Subcutaneous abdominal adipose tissue (tissue), 5 donors: ENCODE data around the gene FKBP5.
"Not testable (repeated sequence)": the region's sequence is repeated elsewhere in the genome, so short reads cannot be mapped to it uniquely, and the experiment has no call there.

Source experiments
- H3K27ac ChIP-seq: one replicate; pipeline ENCODE4 v1.7.0; 2013; ENCODE audit warnings: low read depth, mild to moderate bottlenecking, inconsistent platforms, low read length, moderate library complexity
- H3K27me3 ChIP-seq, 5 donors: one replicate each; pipeline ENCODE4 v1.7.0; 2013; ENCODE audit warnings: low read length in 5 of 5, inconsistent platforms in 1 of 5; ENCODE audit not compliant: control insufficient read depth in 5 of 5, insufficient read depth in 4 of 5
- H3K36me3 ChIP-seq, 5 donors: one replicate each; pipeline ENCODE4 v1.7.0; 2013; ENCODE audit warnings: low read length in 5 of 5; ENCODE audit not compliant: control insufficient read depth in 5 of 5, insufficient read depth in 5 of 5
- H3K4me1 ChIP-seq, 5 donors: one replicate each; pipeline ENCODE4 v1.7.0; 2013; ENCODE audit warnings: low read length in 5 of 5, mild to moderate bottlenecking in 3 of 5, moderate library complexity in 1 of 5; ENCODE audit not compliant: control insufficient read depth in 5 of 5, insufficient read depth in 5 of 5
- H3K4me3 ChIP-seq, 5 donors: one replicate each; pipeline ENCODE4 v1.7.0; 2013; ENCODE audit warnings: low read length in 5 of 5, low read depth in 1 of 5
- H3K9ac ChIP-seq, 5 donors: one replicate each; pipeline ENCODE4 v1.7.0; 2013; ENCODE audit warnings: low read length in 5 of 5, mild to moderate bottlenecking in 4 of 5, moderate library complexity in 3 of 5
- H3K9me3 ChIP-seq, 5 donors: one replicate each; pipeline ENCODE4 v1.7.0; 2013; ENCODE audit warnings: low read length in 5 of 5; ENCODE audit not compliant: control insufficient read depth in 5 of 5
- donor health status: healthy.
- donor health status: healthy.
- donor health status: healthy.
- donor health status: healthy.
- donor health status: healthy.

The FKBP5 gene

DNA sequence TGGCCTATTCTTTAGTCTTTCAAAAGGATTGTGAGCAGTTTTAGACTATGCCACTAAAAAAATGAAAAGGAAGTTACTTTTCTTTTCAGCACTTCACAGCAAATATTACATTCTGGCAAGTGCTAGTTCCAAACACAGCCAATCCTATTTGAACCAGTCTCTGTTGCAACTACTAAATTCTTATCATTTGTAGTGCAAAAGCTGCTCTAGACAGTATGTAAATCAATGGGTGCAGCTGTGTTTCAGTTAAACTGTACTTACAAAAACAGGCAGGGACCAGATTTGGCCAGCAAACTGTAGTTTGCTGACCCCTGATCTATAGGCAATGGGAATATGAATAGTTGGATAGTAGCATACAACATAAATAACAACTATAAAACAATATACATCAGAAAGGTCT is 107.9 kb downstream of the FKBP5 start:
- Histone ChIP-seq H3K4me3 (no peak overlapping the region), H3K36me3 (peaks cover 11 to 38% (median 31%) of the 10 kb centered on the region in 5 donors), H3K27ac (no peak overlapping the region), H3K9ac (no peak overlapping the region), H3K4me1 (peaks cover 0 to 6% (median under 1%) of the 10 kb centered on the region in 5 donors), H3K27me3 (no peaks in the 10 kb centered on the region), H3K9me3 (no peaks in the 10 kb centered on the region)

- H3K36me3 ChIP-seq = peaks cover 21 to 60% (median 38%) of the 10 kb centered on the region in 5 donors
- no peak overlapping the region for H3K4me3 ChIP-seq
- H3K9ac ChIP-seq = no peak overlapping the region
- H3K4me1 ChIP-seq = peaks cover 0 to 8% (median 0%) of the 10 kb centered on the region in 5 donors
- H3K27ac ChIP-seq = no peak overlapping the region
- no peaks in the 10 kb centered on the region for H3K9me3 ChIP-seq
- no peaks in the 10 kb centered on the region for H3K27me3 ChIP-seq
These were observed 112.0 kb downstream of the FKBP5 start for GRCh38 chr6:35576682-35577081.

DNA sequence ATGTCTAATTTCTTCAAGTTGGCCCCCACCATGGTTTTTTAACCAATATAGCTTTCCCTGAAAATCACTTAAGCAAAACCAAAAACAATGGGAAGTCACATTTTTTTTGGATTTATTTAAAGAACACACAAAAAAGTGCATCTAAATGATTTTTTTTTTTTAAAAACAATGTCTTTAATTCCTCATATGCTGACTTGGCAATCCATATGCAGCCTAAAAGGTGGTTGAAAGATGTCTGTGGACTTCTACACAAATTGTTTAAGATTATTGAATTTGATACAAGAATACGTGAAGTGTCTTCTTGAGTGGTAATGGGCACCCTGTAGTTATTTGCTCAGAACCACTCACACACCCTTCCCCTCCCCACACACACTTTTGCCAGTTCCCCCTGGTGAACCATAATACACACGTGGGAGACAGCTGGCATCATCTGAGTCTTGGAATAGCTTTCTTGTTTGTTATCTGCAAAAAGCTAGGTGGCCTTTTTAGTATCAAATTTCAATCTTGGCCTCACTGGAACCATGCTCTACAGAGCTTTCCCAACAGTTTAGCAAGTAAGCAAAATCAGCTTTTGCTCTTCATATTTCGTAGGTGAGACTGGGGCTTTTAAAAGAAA is 115.1 kb downstream of the FKBP5 start:
- Histone ChIP-seq H3K27me3 (no peaks in the 10 kb centered on the region), H3K4me1 (peaks cover 0 to 7% (median 0%) of the 10 kb centered on the region in 5 donors), H3K9ac (no peak overlapping the region), H3K36me3 (peaks cover 17 to 51% (median 33%) of the 10 kb centered on the region in 5 donors), H3K4me3 (no peak overlapping the region), H3K27ac (no peak overlapping the region), H3K9me3 (no peaks in the 10 kb centered on the region)

DNA sequence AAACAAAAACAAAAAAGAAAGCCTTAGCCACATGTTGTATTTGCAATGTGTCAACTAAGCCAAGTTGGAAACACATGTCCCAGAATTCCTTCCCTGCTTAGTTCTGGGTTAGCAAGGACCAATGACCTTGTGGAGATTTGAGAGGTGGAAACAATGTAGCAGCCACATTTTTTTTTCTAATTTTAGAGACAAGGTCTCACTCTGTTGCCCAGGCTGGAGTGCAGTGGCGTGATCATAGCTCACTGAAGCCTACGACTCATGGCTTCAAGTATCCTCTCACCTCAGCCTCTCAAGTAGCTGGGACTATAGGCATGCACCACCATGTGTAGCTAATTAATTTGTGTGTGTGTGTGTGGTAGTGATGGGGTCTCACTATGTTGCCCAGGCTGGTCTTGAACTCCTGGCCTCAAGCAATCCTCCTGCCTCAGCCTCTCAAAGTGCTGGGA is 117.8 kb downstream of the FKBP5 start:
- H3K36me3 ChIP-seq = peaks cover 12 to 33% (median 20%) of the 10 kb centered on the region in 5 donors
- H3K27ac ChIP-seq, H3K4me3 ChIP-seq, H3K9ac ChIP-seq, H3K4me1 ChIP-seq, H3K9me3 ChIP-seq, H3K27me3 ChIP-seq: not testable (repeated sequence)

DNA sequence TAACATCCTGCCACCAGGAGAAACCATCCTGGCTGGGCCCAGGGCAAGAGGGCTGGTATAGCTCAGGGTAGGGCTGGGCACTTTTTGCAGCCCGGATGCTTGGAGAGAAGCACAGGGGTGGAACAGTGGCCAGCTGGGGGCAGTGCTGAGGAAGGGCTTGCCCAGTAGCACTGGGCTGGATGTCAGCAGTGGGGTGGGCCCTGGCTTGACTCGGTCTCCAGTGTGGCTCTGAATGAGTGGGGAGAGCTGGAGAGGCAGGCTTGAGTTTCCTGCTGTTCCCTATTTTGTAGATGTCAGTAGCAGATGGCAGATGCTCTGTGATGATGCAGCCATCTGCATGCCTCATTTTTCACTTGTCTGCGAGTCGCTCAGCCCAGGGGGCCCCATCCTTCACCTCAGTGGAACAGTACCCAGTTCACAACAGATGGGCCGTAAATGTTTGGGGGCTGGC is 119.7 kb downstream of the FKBP5 start:
- Histone ChIP-seq H3K36me3 (peaks cover 0 to 15% (median 4%) of the 10 kb centered on the region in 5 donors), H3K4me3 (no peak overlapping the region), H3K4me1 (peaks cover 0 to 7% (median 0%) of the 10 kb centered on the region in 5 donors), H3K27ac (no peak overlapping the region), H3K27me3 (peaks cover 0 to 12% (median 0%) of the 10 kb centered on the region in 5 donors), H3K9ac (no peak overlapping the region), H3K9me3 (no peaks in the 10 kb centered on the region)

GRCh38 chr6:35566794-35567193 is 121.9 kb downstream of the FKBP5 start:
- Histone ChIP-seq H3K9ac (no peak overlapping the region), H3K36me3 (peaks cover 0 to 2% (median 0%) of the 10 kb centered on the region in 5 donors), H3K27ac (no peak overlapping the region), H3K27me3 (peaks cover 0 to 22% (median 0%) of the 10 kb centered on the region in 5 donors), H3K9me3 (no peaks in the 10 kb centered on the region), H3K4me3 (no peak overlapping the region), H3K4me1 (peaks cover 0 to 2% (median 0%) of the 10 kb centered on the region in 5 donors)

- Histone ChIP-seq H3K9ac (no peak overlapping the region), H3K4me1 (no peaks in the 10 kb centered on the region), H3K27me3 (peaks cover 0 to 22% (median 0%) of the 10 kb centered on the region in 5 donors), H3K27ac (no peak overlapping the region), H3K4me3 (no peak overlapping the region), H3K36me3 (no peaks in the 10 kb centered on the region), H3K9me3 (no peaks in the 10 kb centered on the region)
These were observed 124.0 kb downstream of the FKBP5 start for GRCh38 chr6:35564733-35565132.

GRCh38 chr6:35562060-35562459 is 126.7 kb downstream of the FKBP5 start:
- Histone ChIP-seq H3K4me1 (no peaks in the 10 kb centered on the region), H3K27me3 (peaks cover 0 to 22% (median 0%) of the 10 kb centered on the region in 5 donors), H3K27ac (no peak overlapping the region), H3K9me3 (no peaks in the 10 kb centered on the region), H3K4me3 (no peak overlapping the region), H3K9ac (no peak overlapping the region), H3K36me3 (no peaks in the 10 kb centered on the region)

GRCh38 chr6:35561113-35561512 is 127.6 kb downstream of the FKBP5 start:
- Histone ChIP-seq H3K9ac (no peak overlapping the region), H3K9me3 (no peaks in the 10 kb centered on the region), H3K4me1 (no peaks in the 10 kb centered on the region), H3K27ac (no peak overlapping the region), H3K36me3 (no peaks in the 10 kb centered on the region), H3K4me3 (no peak overlapping the region), H3K27me3 (peaks cover 0 to 22% (median 0%) of the 10 kb centered on the region in 5 donors)

DNA sequence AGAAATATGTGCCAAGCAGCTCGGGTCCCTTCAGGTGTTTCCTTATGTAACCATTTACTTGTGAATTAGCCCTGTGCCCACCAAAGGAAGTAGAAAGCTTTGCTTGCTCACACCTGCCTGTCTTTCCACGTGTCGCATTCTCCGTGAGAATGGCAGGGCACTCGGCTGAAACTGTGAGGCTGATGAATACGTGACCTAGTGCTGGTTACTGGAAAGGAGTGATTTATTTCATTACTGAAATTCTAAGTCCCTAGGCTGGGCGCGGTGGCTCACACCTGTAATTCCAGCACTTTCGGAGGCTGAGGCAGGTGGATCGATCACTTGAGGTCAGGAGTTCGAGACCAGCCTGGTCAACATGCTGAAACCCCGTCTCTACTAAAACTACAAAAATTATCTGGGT is 130.1 kb downstream of the FKBP5 start:
- H3K9ac ChIP-seq = no peak overlapping the region
- no peaks in the 10 kb centered on the region for H3K9me3 ChIP-seq
- H3K36me3 ChIP-seq = no peaks in the 10 kb centered on the region
- H3K4me1 ChIP-seq = no peaks in the 10 kb centered on the region
- no peak overlapping the region for H3K4me3 ChIP-seq
- no peak overlapping the region for H3K27ac ChIP-seq
- peaks cover 0 to 5% (median 0%) of the 10 kb centered on the region in 5 donors for H3K27me3 ChIP-seq
